Measurements from ENCODE around the gene PDK2. TPM values are rescaled to one million over a fixed set of nuclear protein-coding genes. Genes with fewer than 3 reads are reported as not detected.

The PDK2 gene
- total and polyA plus RNA-seq, 10 of the 15 experiments (the other 5 are each of a cell fraction or from before 2014, with no cell fraction given), result 0.98 to 22.6 (median 12.3) TPM

DNA sequence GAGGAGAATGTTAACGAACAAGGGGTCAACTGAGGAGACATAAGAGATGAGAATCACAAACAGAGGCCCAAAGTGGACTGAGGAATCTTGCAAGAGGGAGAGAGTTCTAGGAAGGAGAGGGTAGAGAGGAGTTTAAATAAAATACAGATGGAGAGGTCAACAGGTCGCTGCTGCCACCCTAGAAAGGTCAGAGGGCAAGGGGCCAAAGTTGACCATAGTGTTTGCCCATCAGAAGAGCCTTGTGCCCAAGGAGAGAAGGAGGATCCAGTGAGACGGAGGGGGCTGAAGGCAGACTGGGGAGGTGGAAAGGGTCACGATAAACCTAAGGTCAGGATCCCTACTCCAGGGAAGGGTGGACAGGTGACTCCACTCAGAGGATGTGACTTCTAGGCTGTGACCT, 46.2 kb upstream of the PDK2 start (continued):
- TF ChIP-seq FOXM1 (IDR thresholded peaks at IDR 0.05; ENCODE audit: low read depth, low read length), result no peak
- TF ChIP-seq ASH2L (IDR thresholded peaks at IDR 0.05; ENCODE audit: borderline replicate concordance, low read depth), result no peak
- no peak for TF ChIP-seq CREM (IDR thresholded peaks at IDR 0.05; ENCODE audit: low read depth)
- TF ChIP-seq RAD51 (IDR thresholded peaks at IDR 0.05), result no peak
- TF ChIP-seq TARDBP (IDR thresholded peaks at IDR 0.05; ENCODE audit: borderline replicate concordance), result no peak
- TF ChIP-seq ZNF207 (IDR thresholded peaks at IDR 0.05; ENCODE audit: borderline replicate concordance), result no peak
- no peak for TF ChIP-seq RAD21 (IDR thresholded peaks at IDR 0.05; ENCODE audit: insufficient read depth, low read depth, low read length)
- TF ChIP-seq, protein P1, sequence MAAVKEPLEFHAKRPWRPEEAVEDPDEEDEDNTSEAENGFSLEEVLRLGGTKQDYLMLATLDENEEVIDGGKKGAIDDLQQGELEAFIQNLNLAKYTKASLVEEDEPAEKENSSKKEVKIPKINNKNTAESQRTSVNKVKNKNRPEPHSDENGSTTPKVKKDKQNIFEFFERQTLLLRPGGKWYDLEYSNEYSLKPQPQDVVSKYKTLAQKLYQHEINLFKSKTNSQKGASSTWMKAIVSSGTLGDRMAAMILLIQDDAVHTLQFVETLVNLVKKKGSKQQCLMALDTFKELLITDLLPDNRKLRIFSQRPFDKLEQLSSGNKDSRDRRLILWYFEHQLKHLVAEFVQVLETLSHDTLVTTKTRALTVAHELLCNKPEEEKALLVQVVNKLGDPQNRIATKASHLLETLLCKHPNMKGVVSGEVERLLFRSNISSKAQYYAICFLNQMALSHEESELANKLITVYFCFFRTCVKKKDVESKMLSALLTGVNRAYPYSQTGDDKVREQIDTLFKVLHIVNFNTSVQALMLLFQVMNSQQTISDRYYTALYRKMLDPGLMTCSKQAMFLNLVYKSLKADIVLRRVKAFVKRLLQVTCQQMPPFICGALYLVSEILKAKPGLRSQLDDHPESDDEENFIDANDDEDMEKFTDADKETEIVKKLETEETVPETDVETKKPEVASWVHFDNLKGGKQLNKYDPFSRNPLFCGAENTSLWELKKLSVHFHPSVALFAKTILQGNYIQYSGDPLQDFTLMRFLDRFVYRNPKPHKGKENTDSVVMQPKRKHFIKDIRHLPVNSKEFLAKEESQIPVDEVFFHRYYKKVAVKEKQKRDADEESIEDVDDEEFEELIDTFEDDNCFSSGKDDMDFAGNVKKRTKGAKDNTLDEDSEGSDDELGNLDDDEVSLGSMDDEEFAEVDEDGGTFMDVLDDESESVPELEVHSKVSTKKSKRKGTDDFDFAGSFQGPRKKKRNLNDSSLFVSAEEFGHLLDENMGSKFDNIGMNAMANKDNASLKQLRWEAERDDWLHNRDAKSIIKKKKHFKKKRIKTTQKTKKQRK (IDR thresholded peaks at IDR 0.05; ENCODE audit: low read depth, low read length), result no peak
- no peak for TF ChIP-seq BCL11A (IDR thresholded peaks at IDR 0.05; ENCODE audit: low read depth, low read length)
- no peak for TF ChIP-seq SRF (IDR thresholded peaks at IDR 0.05; ENCODE audit: low read depth in 2 of 2, low read length in 2 of 2)
- no peak for TF ChIP-seq NFYA (IDR thresholded peaks at IDR 0.05; ENCODE audit: borderline replicate concordance, low read depth, low read length)

DNA sequence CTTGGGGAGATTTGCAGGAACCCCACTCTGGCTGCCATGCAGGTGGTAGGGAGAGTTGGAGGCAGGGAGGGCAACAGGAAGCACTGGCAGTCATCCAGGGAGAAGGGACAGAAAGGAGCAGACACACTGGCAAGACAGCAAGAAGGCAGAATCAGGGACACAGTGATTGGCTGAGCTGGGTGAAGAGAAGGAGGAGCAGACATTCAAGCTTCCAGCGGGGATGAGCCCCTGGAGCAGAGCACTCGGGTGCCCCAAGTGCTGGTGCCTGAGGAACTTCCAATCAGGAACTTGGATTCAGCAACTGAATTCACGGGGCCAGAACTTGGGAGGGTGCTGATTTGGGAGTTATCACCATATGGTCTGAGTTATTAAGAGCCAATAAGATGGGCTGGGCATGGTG, 45.5 kb upstream of the PDK2 start:
- no peaks in the 10 kb centered on the region for H3K36me3 ChIP-seq (ENCODE audit: control insufficient read depth in 2 of 2, insufficient read depth in 2 of 2, low read length in 1 of 2)
- no peak overlapping the region for H2AFZ ChIP-seq (ENCODE audit: control insufficient read depth, low read depth, low read length)
- H3K79me2 ChIP-seq (ENCODE audit: control insufficient read depth, insufficient read depth, low read length), result no peaks in the 10 kb centered on the region
- no peak overlapping the region for H3K4me2 ChIP-seq (ENCODE audit: control insufficient read depth, insufficient read depth)
- H3K9me3 ChIP-seq (replicated peaks; ENCODE audit: control insufficient read depth, insufficient read depth, low read length), result no peaks in the 10 kb centered on the region; the same call in 2 of the 3 replicates
- no peak overlapping the region for H3K27ac ChIP-seq (ENCODE audit: control insufficient read depth, insufficient read depth)
- ATAC-seq (no peak), DNase-seq (ENCODE audit: low read depth, low spot score) (no peak), FAIRE-seq (no peak)
- H3K4me1 ChIP-seq (ENCODE audit: control insufficient read depth, insufficient read depth, low read length), result peaks cover 9% of the 10 kb centered on the region
- intact Hi-C loops (cut with micrococcal nuclease; ENCODE audit: unreplicated experiment) (no loop called here), in situ Hi-C loops (cut with MboI) (no loop called here)
- ChIA-PET RAD21 (ENCODE audit: unreplicated experiment) (no interaction called here), SMC1A (ENCODE audit: uncharacterized antibody, unreplicated experiment) (no interaction called here), CTCF (no interaction called here), POLR2A (no interaction called here)
- no peak overlapping the region for H3K9ac ChIP-seq (ENCODE audit: control insufficient read depth, insufficient read depth, low read length)
- no peaks in the 10 kb centered on the region for H4K20me1 ChIP-seq (ENCODE audit: control insufficient read depth, insufficient read depth)
- no TSS peak for BruUV-seq (replicated peaks)
- H3K27me3 ChIP-seq (replicated peaks in 1 of 2; ENCODE audit: control insufficient read depth in 2 of 2, insufficient read depth in 2 of 2, low read length in 1 of 2), result no peaks in the 10 kb centered on the region
- WGBS (ENCODE audit: insufficient coverage, insufficient replicate concordance, low lambda C conversion rate, missing lambda C conversion rate), result 67% methylated on average over 3 of the region's 3 CpGs
- no peak overlapping the region for H3K4me3 ChIP-seq
- TF ChIP-seq MTA3 (IDR thresholded peaks at IDR 0.05; ENCODE audit: borderline replicate concordance, low read length), result no peak
- no peak for TF ChIP-seq TCF3 (IDR thresholded peaks at IDR 0.05; ENCODE audit: borderline replicate concordance, insufficient read depth, low read depth, low read length)
- TF ChIP-seq MXI1 (IDR thresholded peaks at IDR 0.05; ENCODE audit: low read depth, low read length), result no peak
- no peak for TF ChIP-seq SP1 (IDR thresholded peaks at IDR 0.05; ENCODE audit: low read depth, low read length)
- TF ChIP-seq, protein P2, sequence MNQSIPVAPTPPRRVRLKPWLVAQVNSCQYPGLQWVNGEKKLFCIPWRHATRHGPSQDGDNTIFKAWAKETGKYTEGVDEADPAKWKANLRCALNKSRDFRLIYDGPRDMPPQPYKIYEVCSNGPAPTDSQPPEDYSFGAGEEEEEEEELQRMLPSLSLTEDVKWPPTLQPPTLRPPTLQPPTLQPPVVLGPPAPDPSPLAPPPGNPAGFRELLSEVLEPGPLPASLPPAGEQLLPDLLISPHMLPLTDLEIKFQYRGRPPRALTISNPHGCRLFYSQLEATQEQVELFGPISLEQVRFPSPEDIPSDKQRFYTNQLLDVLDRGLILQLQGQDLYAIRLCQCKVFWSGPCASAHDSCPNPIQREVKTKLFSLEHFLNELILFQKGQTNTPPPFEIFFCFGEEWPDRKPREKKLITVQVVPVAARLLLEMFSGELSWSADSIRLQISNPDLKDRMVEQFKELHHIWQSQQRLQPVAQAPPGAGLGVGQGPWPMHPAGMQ (IDR thresholded peaks at IDR 0.05; ENCODE audit: borderline replicate concordance), result no peak
- TF ChIP-seq, protein P3, sequence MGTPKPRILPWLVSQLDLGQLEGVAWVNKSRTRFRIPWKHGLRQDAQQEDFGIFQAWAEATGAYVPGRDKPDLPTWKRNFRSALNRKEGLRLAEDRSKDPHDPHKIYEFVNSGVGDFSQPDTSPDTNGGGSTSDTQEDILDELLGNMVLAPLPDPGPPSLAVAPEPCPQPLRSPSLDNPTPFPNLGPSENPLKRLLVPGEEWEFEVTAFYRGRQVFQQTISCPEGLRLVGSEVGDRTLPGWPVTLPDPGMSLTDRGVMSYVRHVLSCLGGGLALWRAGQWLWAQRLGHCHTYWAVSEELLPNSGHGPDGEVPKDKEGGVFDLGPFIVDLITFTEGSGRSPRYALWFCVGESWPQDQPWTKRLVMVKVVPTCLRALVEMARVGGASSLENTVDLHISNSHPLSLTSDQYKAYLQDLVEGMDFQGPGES (IDR thresholded peaks at IDR 0.05), result no peak
